GM18858 (cell line): Measurements from ENCODE around the gene LIME1.
"Not testable (repeated sequence)": the region's sequence is repeated elsewhere in the genome, so short reads cannot be mapped to it uniquely, and the experiment has no call there.

Experiments used
- ATAC-seq: cut with Tn5 transposase; IDR thresholded peaks from one replicate; pipeline ENCODE4 v1.9.1; 2021; ENCODE audit not compliant: unreplicated experiment

The LIME1 gene

GRCh38 chr20:63769891-63770474 lies 33.5 kb downstream of the LIME1 start:
- ATAC-seq = no peak

DNA sequence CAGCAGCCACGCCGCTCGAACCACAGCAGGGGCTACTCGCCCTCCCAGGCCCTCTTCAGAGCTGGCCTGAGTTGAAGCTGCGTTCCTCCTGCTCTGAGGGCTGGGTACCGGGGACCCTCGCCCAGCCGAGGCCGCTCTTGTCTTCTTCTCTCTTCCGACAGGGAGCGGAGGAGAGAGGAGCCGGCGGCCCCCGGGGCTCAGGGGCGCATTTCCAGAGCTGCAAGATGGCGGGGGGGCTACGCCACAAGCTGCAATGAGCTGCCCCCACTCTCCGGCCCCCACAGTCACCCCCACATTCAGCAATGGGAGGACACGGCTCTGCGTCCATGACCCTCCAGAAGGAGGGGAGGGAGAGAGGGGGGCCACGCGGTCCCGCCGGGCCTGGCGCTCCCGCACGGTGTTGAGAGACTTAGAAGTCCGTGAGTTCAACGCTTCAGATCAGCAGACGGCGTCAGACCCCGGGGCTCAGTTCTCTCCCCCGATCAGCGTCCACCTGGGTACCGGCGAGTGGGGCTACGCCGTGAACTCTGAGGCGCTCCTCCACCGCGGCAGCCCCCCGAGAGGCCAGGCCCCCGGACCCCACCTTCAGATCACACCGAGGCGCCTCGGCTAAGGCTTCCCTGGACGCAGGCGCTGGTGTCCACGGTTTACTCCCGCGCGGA lies 34.7 kb downstream of the LIME1 start:
- ATAC-seq = no peak

GRCh38 chr20:63772781-63773518 lies 36.5 kb downstream of the LIME1 start:
- ATAC-seq = no peak

DNA sequence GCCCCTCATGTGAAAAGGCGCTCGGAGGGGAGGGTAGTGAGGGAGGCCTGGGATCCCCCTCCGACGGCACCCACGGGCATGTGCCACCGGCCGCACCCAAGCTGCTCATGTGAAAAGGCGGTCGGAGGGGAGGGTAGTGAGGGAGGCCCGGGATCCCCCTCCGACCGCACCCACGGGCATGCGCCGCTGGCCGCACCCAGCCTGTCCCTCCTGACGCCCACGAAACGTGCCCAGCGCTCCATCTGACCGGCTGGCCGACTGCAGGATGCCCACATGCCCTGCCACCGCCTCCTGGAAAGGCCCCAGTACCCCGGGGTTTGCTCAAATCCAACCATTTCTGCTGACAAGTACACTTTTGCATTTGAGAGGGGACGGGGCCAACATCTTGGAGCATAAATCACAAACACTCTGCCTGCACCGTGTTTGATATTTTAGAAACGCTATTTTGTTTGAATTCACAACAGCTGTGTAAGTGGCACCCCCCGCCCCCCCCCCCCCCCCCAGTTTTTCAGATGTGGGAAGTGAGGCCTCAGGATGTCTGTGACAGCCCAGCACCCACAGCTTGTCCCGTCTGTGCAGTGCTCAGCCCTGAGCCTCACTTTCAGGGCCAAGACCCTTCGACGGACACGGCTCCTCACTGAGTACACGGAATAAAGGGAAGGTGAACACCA lies 37.2 kb downstream of the LIME1 start:
- no peak for ATAC-seq

DNA sequence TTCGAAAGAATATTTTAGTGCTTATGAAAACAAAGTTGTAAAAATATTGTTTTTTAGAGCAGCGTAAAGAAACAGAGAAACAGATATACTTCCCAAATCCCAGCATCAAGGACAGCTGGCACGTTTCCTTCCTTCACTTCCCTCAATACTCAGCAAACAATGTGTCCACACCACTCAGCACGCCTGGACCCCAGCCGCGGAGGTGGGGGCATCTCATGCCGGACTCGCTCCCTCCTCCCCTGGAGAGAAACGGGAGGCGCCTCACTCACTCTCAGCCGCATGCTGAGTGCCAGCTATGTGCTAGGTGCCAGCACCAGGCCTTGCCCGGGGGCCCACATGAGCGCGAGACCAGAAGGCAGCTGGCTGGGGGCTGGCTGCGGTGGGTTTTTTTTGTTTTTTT lies 37.8 kb downstream of the LIME1 start:
- no peak for ATAC-seq

GRCh38 chr20:63775096-63775978 lies 38.9 kb downstream of the LIME1 start:
- no peak for ATAC-seq

DNA sequence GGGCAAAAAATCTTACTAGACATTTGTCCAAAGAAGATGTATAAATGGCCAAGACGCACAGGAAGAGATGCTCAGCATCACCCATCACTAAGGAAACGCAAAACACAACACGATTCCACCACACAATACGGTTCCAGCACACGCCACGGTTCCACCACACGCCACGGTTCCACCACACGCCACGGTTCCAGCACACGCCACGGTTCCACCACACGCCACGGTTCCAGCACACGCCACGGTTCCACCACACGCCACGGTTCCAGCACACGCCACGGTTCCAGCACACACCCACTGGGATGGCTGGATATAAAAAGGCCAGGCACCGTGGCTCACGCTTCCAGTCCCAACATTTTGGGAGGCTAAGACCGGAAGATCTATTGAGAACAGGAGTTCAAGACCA lies 40.4 kb downstream of the LIME1 start:
- ATAC-seq = not testable (repeated sequence)

- no peak for ATAC-seq
Observed at GRCh38 chr20:63777614-63778013, 41.1 kb downstream of the LIME1 start.

DNA sequence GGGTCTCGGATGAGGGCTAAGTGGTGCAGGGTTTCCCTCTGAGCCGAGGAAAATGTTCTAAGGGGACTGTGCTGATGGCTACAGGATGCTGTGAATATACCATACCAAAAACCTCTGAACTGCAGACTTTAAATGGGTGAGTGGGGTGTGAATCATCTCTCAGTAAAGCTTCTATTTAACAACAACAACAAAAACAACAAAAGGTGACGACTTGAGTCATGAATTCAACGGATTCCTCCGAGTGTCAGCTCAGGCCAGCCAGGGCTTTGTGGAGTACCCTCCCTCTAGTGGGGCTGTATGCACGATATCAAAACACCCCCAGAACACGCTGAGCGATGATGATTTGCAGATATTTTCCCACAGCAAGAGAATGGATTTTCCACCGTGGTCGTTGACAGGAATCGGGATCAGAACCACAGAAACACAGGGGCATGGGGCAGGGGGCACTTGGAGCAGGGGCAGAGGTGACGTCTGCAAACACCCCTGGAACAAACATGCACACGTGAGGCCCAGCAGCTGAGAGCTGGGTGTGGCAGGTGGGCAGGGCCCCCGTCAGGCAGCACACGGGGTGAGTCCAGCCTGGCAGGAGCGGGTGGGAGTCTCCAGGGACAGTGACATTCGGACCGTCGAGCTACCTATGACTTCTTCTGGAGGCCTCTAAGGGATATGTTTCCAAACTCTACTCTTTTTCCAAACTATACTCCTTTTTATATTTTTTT lies 41.7 kb downstream of the LIME1 start:
- no peak for ATAC-seq

- ATAC-seq = no peak
Observed at GRCh38 chr20:63778857-63779256, 42.4 kb downstream of the LIME1 start.

- no peak for ATAC-seq
Observed at GRCh38 chr20:63781181-63781580, 44.7 kb downstream of the LIME1 start.

GRCh38 chr20:63782051-63782471 lies 45.6 kb downstream of the LIME1 start:
- no peak for ATAC-seq

DNA sequence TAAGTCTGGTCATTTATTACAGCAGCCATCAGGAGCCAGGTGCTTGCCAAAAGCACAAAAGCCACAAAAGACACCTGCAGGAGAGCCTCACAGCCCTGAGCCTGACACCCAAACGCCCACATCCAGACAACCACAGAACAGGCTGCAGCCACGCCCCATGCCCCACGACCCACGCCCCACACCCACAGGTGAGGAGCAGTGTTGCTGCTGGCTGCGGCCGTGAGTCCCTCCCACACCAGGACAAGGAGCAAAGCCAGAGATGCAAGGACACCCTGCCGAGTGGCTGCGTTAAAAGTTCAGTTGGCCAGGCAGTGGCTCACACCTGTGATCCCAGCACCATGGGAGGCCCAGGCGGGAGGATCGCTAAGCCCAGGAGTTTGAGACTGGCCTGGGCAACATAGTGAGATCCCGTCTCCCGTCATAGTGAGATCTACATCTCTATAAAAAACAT lies 46.1 kb downstream of the LIME1 start:
- ATAC-seq = no peak

DNA sequence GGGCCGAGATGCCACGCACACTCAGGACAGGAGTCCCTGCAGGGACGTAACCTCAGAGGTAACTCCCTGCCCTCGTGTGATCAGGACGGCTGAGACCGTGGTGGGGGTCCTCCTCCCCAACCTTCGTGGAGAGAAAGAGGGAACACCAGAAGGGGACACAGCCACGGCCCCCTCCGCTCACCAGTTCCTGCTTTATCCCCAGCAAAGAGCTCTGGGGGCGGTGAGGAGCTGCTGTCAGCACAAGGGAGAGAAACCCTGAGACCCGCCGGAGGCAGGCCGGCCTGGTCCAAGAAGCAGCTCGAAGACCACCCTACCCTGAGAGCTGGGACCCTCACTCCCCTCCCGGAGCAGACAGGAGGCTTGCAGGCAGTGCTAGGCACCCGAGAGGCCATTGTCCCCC lies 47.5 kb downstream of the LIME1 start:
- ATAC-seq = no peak

DNA sequence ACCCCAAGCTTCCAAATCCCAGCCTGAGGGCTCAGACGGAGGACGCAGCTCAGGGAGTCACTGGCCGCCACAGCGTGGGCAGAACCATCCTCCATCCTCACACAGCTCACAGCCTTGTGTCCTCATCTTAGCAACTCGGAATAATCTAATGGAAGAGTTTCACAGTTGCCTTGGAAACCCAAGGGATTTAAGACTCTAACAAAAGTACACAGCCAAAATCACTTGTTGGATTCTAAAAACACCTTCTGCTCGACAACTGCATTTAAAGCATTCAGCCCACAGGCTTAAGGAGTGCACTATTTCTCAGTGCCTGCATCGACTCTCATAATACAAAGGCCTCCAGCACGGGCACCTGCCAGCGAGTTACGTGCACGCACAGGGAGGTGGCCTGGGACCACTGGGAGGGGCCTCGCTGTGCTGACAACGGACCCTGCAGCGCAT lies 49.2 kb downstream of the LIME1 start:
- ATAC-seq = no peak

- ATAC-seq = no peak
Observed at GRCh38 chr20:63787302-63787701, 50.8 kb downstream of the LIME1 start.

GRCh38 chr20:63787749-63788148 lies 51.3 kb downstream of the LIME1 start:
- no peak for ATAC-seq
